HFF-Myc (cell line): ENCODE measurements around the gene STPG4.

Source experiments
- DNase-seq: peaks from one replicate; pipeline ENCODE4 v3.0.0-alpha.2; 2011; ENCODE audit warnings: low read depth; ENCODE audit errors: extremely low read depth
- H3K4me3 ChIP-seq: replicated peaks from 2 replicates; pipeline ENCODE4 v1.5.1; 2011; ENCODE audit warnings: low read depth, mild to moderate bottlenecking, control low read depth, low read length
- CTCF ChIP-seq: IDR thresholded peaks from 2 replicates; pipeline ENCODE4 v1.5.1; 2012; ENCODE audit warnings: mild to moderate bottlenecking, low read depth, low read length, control low read depth; ENCODE audit errors: missing control alignments

Gene STPG4

GRCh38 chr2:47048801-47049480 is 106.2 kb downstream of the STPG4 start:
- H3K4me3 ChIP-seq, result no peak overlapping the region
- no peak for TF ChIP-seq CTCF

GRCh38 chr2:47046271-47046670 is 108.8 kb downstream of the STPG4 start:
- no peak for DNase-seq
- H3K4me3 ChIP-seq, result no peak overlapping the region
- no peak for TF ChIP-seq CTCF

More at GRCh38 chr2:47048801-47049480, 106.2 kb downstream of the STPG4 start:
- no peak for DNase-seq

- no peak for DNase-seq
- TF ChIP-seq CTCF, result no peak
- no peak overlapping the region for H3K4me3 ChIP-seq
These were observed 111.2 kb downstream of the STPG4 start for GRCh38 chr2:47043891-47044239.

GRCh38 chr2:47043142-47043890 is 111.8 kb downstream of the STPG4 start:
- H3K4me3 ChIP-seq, result peak overlapping the region; percentile 33
- no peak for TF ChIP-seq CTCF
- peak; percentile 93 for DNase-seq

- peak overlapping the region; percentile 33 for H3K4me3 ChIP-seq
- DNase-seq, result no peak
- no peak for TF ChIP-seq CTCF
These were observed 113.0 kb downstream of the STPG4 start for GRCh38 chr2:47041891-47042684.

- no peak overlapping the region for H3K4me3 ChIP-seq
- TF ChIP-seq CTCF, result no peak
- no peak for DNase-seq
These were observed 114.0 kb downstream of the STPG4 start for GRCh38 chr2:47041063-47041462.
